HepG2 (cell line): ENCODE measurements around the gene ZNF341. TPM values are rescaled to one million over a fixed set of nuclear protein-coding genes. Genes with fewer than 3 reads are reported as not detected.

Source experiments
- ARHGAP35 ChIP-seq: sonication (generic); formaldehyde crosslinking; IDR thresholded peaks from 2 replicates; pipeline ENCODE4 v1.9.0; 2022; ENCODE audit warnings: mild to moderate bottlenecking, inconsistent platforms, moderate library complexity, missing genetic modification reagents, borderline replicate concordance
- ATF7-NPFF ChIP-seq: sonication (generic); formaldehyde crosslinking; IDR thresholded peaks from 2 replicates; pipeline ENCODE4 v1.8.1; 2023; ENCODE audit warnings: mild to moderate bottlenecking, low read depth, missing genetic modification reagents, moderate library complexity
- CSRNP2 ChIP-seq: sonication (generic); formaldehyde crosslinking; conservative IDR thresholded peaks from 2 replicates; pipeline ENCODE4 v1.8.0; 2022; ENCODE audit warnings: low read depth, missing genetic modification reagents
- EED ChIP-seq: sonication (generic); formaldehyde crosslinking; IDR thresholded peaks from 2 replicates; pipeline ENCODE4 v1.5.0; 2020; ENCODE audit warnings: mild to moderate bottlenecking, missing genetic modification reagents
- LCORL ChIP-seq, 2 experiments: fragments of 450-650 bp in 1 of 2; sonication (generic) in 1 of 2; formaldehyde crosslinking in 1 of 2; IDR thresholded peaks; 2 replicates each; pipeline versions ENCODE4 v1.5.0 to v1.6.1; 2017 to 2020; ENCODE audit warnings: antibody characterized with exemption in 1 of 2, missing genetic modification reagents in 1 of 2
- RORA ChIP-seq: sonication (generic); formaldehyde crosslinking; IDR thresholded peaks from 2 replicates; pipeline ENCODE4 v1.5.0; 2020; ENCODE audit warnings: mild to moderate bottlenecking, missing genetic modification reagents, moderate library complexity
- SKI ChIP-seq: fragments of 450-650 bp; IDR thresholded peaks from one replicate; pipeline ENCODE4 v1.6.1; 2018; ENCODE audit warnings: mild to moderate bottlenecking; ENCODE audit not compliant: partially characterized antibody
- ZHX1 ChIP-seq: sonication (generic); formaldehyde crosslinking; IDR thresholded peaks from 2 replicates; pipeline ENCODE4 v1.8.1; 2022; ENCODE audit warnings: low read depth, mild to moderate bottlenecking, missing genetic modification reagents
- ZMAT3 ChIP-seq: sonication (generic); formaldehyde crosslinking; conservative IDR thresholded peaks from 2 replicates; pipeline ENCODE4 v1.7.0; 2021; ENCODE audit warnings: missing genetic modification reagents
- ZNF12 ChIP-seq: sonication (generic); formaldehyde crosslinking; IDR thresholded peaks from 2 replicates; pipeline ENCODE4 v1.5.0; 2020; ENCODE audit warnings: missing genetic modification reagents
- ZNF224 ChIP-seq: sonication (generic); formaldehyde crosslinking; IDR thresholded peaks from 2 replicates; pipeline ENCODE4 v1.5.0; 2020; ENCODE audit warnings: mild to moderate bottlenecking, missing genetic modification reagents
- ZNF235 ChIP-seq: sonication (generic); formaldehyde crosslinking; IDR thresholded peaks from 2 replicates; pipeline ENCODE4 v1.8.1; 2023; ENCODE audit warnings: mild to moderate bottlenecking, missing genetic modification reagents, borderline replicate concordance
- ZNF260 ChIP-seq: sonication (generic); formaldehyde crosslinking; IDR thresholded peaks from 2 replicates; pipeline ENCODE4 v1.4.0; 2020; ENCODE audit warnings: missing genetic modification reagents, low read depth, mild to moderate bottlenecking, borderline replicate concordance
- ZNF768 ChIP-seq: sonication (generic); formaldehyde crosslinking; IDR thresholded peaks from 2 replicates; pipeline ENCODE4 v1.4.0; 2020; ENCODE audit warnings: missing genetic modification reagents
- polyA plus RNA-seq, 8 experiments: library from polyadenylated mRNA; depleted of rRNA in 3 of 8; stranded (reverse) in 7 of 8; unstranded in 1 of 8; fragments of >200 nt; fragmentation: Illumina TruSeq in 4 of 8; extraction: Trizol in 4 of 8; gene quantifications; 2 replicates each; pipeline versions ENCODE4 v1.2.1 to v1.2.3, GENCODE V29; 2011 to 2016; ENCODE audit warnings: low read depth in 4 of 8, missing spikeins in 1 of 8, mixed read lengths in 1 of 8; ENCODE audit not compliant: insufficient read depth in 1 of 8
- total RNA-seq, 5 experiments: library from RNA; depleted of rRNA; stranded (reverse); fragments of >200 nt; fragmentation: Illumina TruSeq; extraction: Trizol; gene quantifications; 2 replicates each; pipeline ENCODE4 v1.2.3, GENCODE V29; 2016; ENCODE audit warnings: low read depth in 1 of 5
- TF ChIP-seq, protein P1 (sequence below): sonication (generic); formaldehyde crosslinking; IDR thresholded peaks from 2 replicates; pipeline ENCODE4 v1.5.0; 2020; ENCODE audit warnings: mild to moderate bottlenecking, missing genetic modification reagents
- TF ChIP-seq, protein P2 (sequence below): sonication (generic); formaldehyde crosslinking; IDR thresholded peaks from 2 replicates; pipeline ENCODE4 v1.4.0; 2020; ENCODE audit warnings: mild to moderate bottlenecking, missing genetic modification reagents

ZNF341 gene
- total and polyA plus RNA-seq, 2 of the 13 experiments (the other 11 are each of a cell fraction or from before 2014, with no cell fraction given) = 1.1 to 2.2 TPM

DNA sequence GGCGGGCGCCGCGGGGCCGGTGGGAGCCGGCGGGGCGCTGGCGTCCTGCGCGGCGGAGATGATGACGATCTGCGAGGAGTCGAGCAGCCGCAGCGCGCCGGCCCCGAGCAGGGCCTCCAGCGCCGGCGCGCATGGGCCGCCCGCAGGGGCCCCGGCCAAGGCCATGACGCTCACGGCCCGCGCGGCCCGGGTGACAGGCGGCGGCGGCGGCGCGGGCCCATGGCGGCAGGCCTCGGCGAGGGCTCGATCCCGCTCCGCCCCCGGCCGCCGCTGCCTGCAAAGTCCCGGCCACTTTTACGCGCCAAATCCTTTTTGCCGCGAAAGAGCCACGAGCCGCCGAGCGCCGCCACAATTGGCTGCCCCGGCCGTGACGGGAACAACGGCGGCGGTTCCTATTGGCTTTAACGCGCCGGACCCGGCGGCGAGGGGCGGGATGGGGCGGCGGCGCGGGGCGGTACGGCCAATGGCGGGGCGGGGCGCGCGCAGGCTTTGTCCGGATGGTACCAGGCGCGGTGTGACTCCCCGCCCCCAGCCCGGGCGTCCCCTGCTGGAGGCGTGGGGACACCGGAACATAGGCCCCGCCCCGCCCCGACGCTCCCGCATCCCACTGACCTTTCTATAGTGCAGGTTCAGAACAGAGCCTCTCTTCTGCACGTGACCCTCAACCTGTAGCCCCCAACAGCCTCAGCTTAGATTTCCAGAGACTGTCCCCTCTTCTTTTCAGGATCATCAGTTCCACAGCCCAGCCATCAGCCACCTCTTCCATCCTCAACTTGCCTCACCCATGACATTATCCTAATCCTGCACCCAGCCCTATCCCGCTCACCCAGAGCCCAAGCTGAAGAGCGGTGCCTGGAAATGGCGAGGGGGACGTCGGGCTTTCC, 45.5 kb upstream of the ZNF341 start, which contains the start of gene E2F1 (continued):
- TF ChIP-seq EED (CRISPR knock-in tag) (peak; percentile 81; the same call in 1 of the 2 replicates), ZNF260 (CRISPR knock-in tag) (no peak), ZNF235 (peak; percentile 91), SKI (peak; percentile 8), RORA (CRISPR knock-in tag) (no peak), CSRNP2 (CRISPR knock-in tag) (peak; percentile 89; the same call in 1 of the 2 replicates), ARHGAP35 (CRISPR knock-in tag) (peak; percentile 68; the same call in 1 of the 2 replicates), ZNF768 (CRISPR knock-in tag) (peak; percentile 64; the same call in 1 of the 2 replicates), ZHX1 (CRISPR knock-in tag) (peak; percentile 76), ATF7-NPFF (CRISPR knock-in tag) (peak; percentile 98), ZNF12 (CRISPR knock-in tag) (peak; percentile 25; the same call in 1 of the 2 replicates), ZNF224 (CRISPR knock-in tag) (peak; percentile 46; the same call in 1 of the 2 replicates), LCORL (IDR thresholded peaks at IDR 0.05) (no peak), LCORL (CRISPR knock-in tag; IDR thresholded peaks at IDR 0.05) (no peak), ZMAT3 (no peak)
- TF ChIP-seq, protein P1, sequence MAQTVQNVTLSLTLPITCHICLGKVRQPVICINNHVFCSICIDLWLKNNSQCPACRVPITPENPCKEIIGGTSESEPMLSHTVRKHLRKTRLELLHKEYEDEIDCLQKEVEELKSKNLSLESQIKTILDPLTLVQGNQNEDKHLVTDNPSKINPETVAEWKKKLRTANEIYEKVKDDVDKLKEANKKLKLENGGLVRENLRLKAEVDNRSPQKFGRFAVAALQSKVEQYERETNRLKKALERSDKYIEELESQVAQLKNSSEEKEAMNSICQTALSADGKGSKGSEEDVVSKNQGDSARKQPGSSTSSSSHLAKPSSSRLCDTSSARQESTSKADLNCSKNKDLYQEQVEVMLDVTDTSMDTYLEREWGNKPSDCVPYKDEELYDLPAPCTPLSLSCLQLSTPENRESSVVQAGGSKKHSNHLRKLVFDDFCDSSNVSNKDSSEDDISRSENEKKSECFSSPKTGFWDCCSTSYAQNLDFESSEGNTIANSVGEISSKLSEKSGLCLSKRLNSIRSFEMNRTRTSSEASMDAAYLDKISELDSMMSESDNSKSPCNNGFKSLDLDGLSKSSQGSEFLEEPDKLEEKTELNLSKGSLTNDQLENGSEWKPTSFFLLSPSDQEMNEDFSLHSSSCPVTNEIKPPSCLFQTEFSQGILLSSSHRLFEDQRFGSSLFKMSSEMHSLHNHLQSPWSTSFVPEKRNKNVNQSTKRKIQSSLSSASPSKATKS (CRISPR knock-in tag) = no peak; the same call in 1 of the 2 replicates
- TF ChIP-seq, protein P2, sequence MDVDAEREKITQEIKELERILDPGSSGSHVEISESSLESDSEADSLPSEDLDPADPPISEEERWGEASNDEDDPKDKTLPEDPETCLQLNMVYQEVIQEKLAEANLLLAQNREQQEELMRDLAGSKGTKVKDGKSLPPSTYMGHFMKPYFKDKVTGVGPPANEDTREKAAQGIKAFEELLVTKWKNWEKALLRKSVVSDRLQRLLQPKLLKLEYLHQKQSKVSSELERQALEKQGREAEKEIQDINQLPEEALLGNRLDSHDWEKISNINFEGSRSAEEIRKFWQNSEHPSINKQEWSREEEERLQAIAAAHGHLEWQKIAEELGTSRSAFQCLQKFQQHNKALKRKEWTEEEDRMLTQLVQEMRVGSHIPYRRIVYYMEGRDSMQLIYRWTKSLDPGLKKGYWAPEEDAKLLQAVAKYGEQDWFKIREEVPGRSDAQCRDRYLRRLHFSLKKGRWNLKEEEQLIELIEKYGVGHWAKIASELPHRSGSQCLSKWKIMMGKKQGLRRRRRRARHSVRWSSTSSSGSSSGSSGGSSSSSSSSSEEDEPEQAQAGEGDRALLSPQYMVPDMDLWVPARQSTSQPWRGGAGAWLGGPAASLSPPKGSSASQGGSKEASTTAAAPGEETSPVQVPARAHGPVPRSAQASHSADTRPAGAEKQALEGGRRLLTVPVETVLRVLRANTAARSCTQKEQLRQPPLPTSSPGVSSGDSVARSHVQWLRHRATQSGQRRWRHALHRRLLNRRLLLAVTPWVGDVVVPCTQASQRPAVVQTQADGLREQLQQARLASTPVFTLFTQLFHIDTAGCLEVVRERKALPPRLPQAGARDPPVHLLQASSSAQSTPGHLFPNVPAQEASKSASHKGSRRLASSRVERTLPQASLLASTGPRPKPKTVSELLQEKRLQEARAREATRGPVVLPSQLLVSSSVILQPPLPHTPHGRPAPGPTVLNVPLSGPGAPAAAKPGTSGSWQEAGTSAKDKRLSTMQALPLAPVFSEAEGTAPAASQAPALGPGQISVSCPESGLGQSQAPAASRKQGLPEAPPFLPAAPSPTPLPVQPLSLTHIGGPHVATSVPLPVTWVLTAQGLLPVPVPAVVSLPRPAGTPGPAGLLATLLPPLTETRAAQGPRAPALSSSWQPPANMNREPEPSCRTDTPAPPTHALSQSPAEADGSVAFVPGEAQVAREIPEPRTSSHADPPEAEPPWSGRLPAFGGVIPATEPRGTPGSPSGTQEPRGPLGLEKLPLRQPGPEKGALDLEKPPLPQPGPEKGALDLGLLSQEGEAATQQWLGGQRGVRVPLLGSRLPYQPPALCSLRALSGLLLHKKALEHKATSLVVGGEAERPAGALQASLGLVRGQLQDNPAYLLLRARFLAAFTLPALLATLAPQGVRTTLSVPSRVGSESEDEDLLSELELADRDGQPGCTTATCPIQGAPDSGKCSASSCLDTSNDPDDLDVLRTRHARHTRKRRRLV = no peak
